Measurements from ENCODE around the gene TIPARP. TPM values are rescaled to one million over a fixed set of nuclear protein-coding genes. Genes with fewer than 3 reads are reported as not detected.

The TIPARP gene
- total RNA-seq, 4 donors from 2014 or later, result 23.3 to 65.0 (median 31.2) TPM

DNA sequence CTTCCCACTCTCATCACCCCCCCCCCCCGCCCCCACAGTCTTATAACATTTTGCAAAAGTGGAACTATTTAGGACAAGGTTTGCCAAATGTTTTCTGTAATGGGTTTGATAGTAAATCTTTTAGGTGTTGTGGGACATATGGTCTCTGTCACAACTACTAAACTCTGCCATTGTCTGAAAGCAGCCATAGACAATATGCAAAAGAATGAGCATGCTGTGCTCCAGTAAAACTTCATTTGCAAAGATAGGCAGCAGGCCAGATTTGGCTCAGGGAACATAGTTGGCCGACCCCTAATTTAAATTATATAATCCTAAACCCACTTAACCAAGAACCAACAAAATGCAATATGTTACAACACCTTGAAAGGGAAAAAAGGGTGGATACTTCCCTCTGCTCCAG lies 46.4 kb downstream of the TIPARP start:
- DNase-seq, result no peak
- intact Hi-C loops (cut with DNase I), result no loop called here
- H3K4me1 ChIP-seq, result no peaks in the 10 kb centered on the region
- TF ChIP-seq, protein P1, sequence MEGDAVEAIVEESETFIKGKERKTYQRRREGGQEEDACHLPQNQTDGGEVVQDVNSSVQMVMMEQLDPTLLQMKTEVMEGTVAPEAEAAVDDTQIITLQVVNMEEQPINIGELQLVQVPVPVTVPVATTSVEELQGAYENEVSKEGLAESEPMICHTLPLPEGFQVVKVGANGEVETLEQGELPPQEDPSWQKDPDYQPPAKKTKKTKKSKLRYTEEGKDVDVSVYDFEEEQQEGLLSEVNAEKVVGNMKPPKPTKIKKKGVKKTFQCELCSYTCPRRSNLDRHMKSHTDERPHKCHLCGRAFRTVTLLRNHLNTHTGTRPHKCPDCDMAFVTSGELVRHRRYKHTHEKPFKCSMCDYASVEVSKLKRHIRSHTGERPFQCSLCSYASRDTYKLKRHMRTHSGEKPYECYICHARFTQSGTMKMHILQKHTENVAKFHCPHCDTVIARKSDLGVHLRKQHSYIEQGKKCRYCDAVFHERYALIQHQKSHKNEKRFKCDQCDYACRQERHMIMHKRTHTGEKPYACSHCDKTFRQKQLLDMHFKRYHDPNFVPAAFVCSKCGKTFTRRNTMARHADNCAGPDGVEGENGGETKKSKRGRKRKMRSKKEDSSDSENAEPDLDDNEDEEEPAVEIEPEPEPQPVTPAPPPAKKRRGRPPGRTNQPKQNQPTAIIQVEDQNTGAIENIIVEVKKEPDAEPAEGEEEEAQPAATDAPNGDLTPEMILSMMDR (IDR thresholded peaks at IDR 0.05), result no peak
- TF ChIP-seq POLR2A (IDR thresholded peaks at IDR 0.05), result no peak
- no peaks in the 10 kb centered on the region for H3K36me3 ChIP-seq
- WGBS, 2 donors, result 75 to 76% methylated on average over 2 of the region's 2 CpGs
- H3K9me3 ChIP-seq, result no peaks in the 10 kb centered on the region
- no peak overlapping the region for H3K27ac ChIP-seq
- H3K4me3 ChIP-seq (replicated peaks in 1 of 3), result no peak overlapping the region
- no peaks in the 10 kb centered on the region for H3K27me3 ChIP-seq

DNA sequence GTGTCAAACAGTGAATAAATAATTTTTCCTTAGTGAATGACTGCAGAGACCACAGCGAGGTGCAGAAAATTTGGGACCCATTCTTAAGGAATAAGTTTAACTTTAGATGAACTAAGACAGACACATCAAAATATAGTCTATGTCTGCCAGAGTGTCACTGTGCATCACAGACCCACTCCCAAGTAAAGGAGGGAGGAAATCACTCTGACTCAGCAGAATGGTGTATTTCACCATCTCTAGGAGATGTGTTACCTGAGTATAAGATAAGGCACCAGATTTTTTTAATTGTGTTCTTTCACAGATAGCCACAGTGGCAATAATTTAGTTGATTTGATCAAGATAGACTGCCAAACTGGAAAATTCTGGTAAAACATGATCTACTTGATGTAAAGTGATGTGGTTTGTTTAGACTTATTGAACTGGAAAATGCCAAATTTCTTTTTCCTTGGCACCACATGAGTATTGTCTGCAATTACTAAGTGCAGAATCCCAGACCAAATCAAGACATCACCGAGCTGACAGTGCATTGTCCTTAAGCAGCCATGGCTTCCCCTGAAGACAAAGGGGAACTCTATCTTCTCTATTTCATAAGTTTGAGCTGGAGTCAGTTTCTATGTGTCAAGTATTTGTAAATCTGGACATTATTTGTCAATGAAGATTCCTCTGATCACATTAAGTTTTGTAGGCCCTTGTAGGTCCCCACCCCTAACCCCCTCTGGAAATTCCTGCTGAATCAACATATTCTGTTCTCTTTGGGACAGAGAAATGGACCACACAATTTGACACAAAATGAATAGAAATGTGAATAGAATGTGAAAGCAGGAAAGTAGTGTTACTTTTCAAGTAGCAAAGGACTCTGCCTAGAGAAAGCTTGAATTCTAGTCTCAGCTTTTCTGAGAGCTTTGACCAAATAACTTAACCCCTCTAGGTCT lies 47.6 kb downstream of the TIPARP start:
- no peaks in the 10 kb centered on the region for H3K27me3 ChIP-seq
- no peak for TF ChIP-seq POLR2A (IDR thresholded peaks at IDR 0.05)
- TF ChIP-seq, protein P1 (IDR thresholded peaks at IDR 0.05), result no peak
- no peaks in the 10 kb centered on the region for H3K36me3 ChIP-seq
- H3K4me1 ChIP-seq, result no peaks in the 10 kb centered on the region
- intact Hi-C loops (cut with DNase I), result no loop called here
- no peaks in the 10 kb centered on the region for H3K9me3 ChIP-seq
- WGBS, 2 donors, result 94 to 95% methylated on average over 2 of the region's 2 CpGs
- H3K27ac ChIP-seq, result no peak overlapping the region
- H3K4me3 ChIP-seq (replicated peaks in 1 of 3), result no peak overlapping the region
- no peak for DNase-seq

DNA sequence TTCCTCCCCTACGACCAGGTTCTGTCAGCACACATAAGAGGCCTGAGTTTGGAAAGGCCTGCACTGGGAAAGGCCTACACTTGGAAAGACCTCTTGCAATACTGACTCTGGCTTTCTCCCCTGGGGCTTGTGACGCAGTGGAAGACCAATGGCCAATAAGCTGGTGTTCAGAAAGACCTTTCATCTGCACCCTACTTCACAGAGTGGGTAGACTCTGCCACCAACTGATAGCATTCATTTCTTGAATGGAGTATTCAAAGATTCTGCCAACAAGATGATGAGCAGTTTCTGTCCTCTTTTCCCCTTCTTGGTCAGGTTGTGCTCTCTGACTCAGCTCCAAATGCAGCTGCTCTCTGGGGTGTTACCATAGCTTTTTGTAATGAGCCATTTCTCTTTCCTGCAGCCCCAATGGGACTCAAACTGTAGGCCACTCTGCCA lies 48.8 kb downstream of the TIPARP start:
- no peaks in the 10 kb centered on the region for H3K4me1 ChIP-seq
- no peaks in the 10 kb centered on the region for H3K9me3 ChIP-seq
- no peak overlapping the region for H3K4me3 ChIP-seq (replicated peaks in 1 of 3)
- no peaks in the 10 kb centered on the region for H3K27me3 ChIP-seq
- DNase-seq, result no peak
- TF ChIP-seq POLR2A (IDR thresholded peaks at IDR 0.05), result no peak
- TF ChIP-seq, protein P1 (IDR thresholded peaks at IDR 0.05), result no peak
- no peak overlapping the region for H3K27ac ChIP-seq
- no peaks in the 10 kb centered on the region for H3K36me3 ChIP-seq
- WGBS, 2 donors, result 78 to 79% methylated on average over 2 of the region's 2 CpGs
- intact Hi-C loops (cut with DNase I), result no loop called here

DNA sequence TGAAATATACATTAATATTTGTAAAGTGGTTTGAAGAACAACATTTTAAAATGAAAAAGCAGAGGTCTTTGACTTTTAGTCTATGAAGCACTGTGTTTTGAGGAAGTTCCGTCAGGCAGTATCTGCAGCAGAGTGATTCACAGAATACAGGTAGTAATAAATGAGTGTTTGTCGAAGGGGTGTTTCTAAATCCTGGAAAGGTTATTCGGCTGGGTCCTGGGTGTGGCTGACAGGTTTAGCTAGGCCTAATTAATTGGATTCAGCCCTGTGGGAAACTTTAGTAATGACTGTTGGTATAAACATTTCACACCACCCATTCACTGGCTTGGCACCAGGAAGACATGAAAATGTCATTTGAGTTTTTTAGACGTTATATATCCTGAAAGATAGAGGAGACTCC lies 51.3 kb downstream of the TIPARP start:
- intact Hi-C loops (cut with DNase I), result no loop called here
- Histone ChIP-seq H3K36me3 (no peaks in the 10 kb centered on the region), H3K27me3 (no peaks in the 10 kb centered on the region), H3K27ac (no peak overlapping the region), H3K4me1 (no peaks in the 10 kb centered on the region), H3K4me3 (replicated peaks in 1 of 3) (no peak overlapping the region), H3K9me3 (no peaks in the 10 kb centered on the region)
- DNase-seq, result no peak
- 67 to 69% methylated on average over 4 of the region's 4 CpGs for WGBS, 2 donors
- TF ChIP-seq, protein P1 (IDR thresholded peaks at IDR 0.05), result no peak
- no peak for TF ChIP-seq POLR2A (IDR thresholded peaks at IDR 0.05)

DNA sequence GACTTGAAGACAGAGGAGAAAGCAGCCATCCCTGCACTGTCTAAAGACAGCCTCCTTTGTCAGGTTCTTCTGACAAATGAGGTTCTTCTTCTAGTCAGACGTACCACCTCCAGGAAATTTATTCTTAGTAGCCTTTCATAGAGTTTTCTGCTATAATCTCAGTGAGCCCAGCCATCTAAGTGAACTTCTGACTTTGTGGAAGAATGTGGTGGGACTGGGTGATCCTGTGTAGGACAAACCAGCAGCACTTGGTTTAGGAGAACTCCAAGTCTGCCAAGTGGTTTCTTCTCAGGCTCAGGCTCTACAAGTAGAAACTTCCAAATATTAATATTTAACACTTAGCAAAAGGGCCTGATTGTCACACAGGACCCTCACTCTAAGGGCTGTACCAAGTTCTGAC lies 52.1 kb downstream of the TIPARP start:
- DNase-seq, result no peak
- no peaks in the 10 kb centered on the region for H3K36me3 ChIP-seq
- H3K4me1 ChIP-seq, result no peaks in the 10 kb centered on the region
- WGBS, 2 donors, result 93 to 100% methylated on average over 1 of the region's 1 CpG
- no peaks in the 10 kb centered on the region for H3K27me3 ChIP-seq
- intact Hi-C loops (cut with DNase I), result no loop called here
- H3K27ac ChIP-seq, result no peak overlapping the region
- H3K4me3 ChIP-seq (replicated peaks in 1 of 3), result no peak overlapping the region
- no peaks in the 10 kb centered on the region for H3K9me3 ChIP-seq
- no peak for TF ChIP-seq POLR2A (IDR thresholded peaks at IDR 0.05)
- TF ChIP-seq, protein P1 (IDR thresholded peaks at IDR 0.05), result no peak
